ENCODE results near the gene ROCK2.

ROCK2 gene

GRCh38 chr2:11314487-11314886 lies 29.9 kb downstream of the ROCK2 start:
- no peak for DNase-seq (ENCODE audit: low spot score)
- no peak for TF ChIP-seq CTCF (IDR thresholded peaks at IDR 0.05; ENCODE audit: extremely low read depth, insufficient read depth, missing control alignments)
- in situ Hi-C loops (cut with MboI; ENCODE audit: low pct_unique_long_range_greater_than_20kb, low sequenced_read_pairs, unreplicated experiment), result no loop called here

GRCh38 chr2:11312770-11313471 lies 31.5 kb downstream of the ROCK2 start:
- no peak for TF ChIP-seq CTCF (IDR thresholded peaks at IDR 0.05; ENCODE audit: extremely low read depth, insufficient read depth, missing control alignments)
- DNase-seq (ENCODE audit: low spot score), result no peak
- in situ Hi-C loops (cut with MboI; ENCODE audit: low pct_unique_long_range_greater_than_20kb, low sequenced_read_pairs, unreplicated experiment), result no loop called here

- in situ Hi-C loops (cut with MboI; ENCODE audit: low pct_unique_long_range_greater_than_20kb, low sequenced_read_pairs, unreplicated experiment), result no loop called here
- no peak for DNase-seq (ENCODE audit: low spot score)
- TF ChIP-seq CTCF (IDR thresholded peaks at IDR 0.05; ENCODE audit: extremely low read depth, insufficient read depth, missing control alignments), result no peak
Measured at GRCh38 chr2:11311543-11311942, 32.9 kb downstream of the ROCK2 start.

- in situ Hi-C loops (cut with MboI; ENCODE audit: low pct_unique_long_range_greater_than_20kb, low sequenced_read_pairs, unreplicated experiment), result no loop called here
- TF ChIP-seq CTCF (IDR thresholded peaks at IDR 0.05; ENCODE audit: extremely low read depth, insufficient read depth, missing control alignments), result no peak
- no peak for DNase-seq (ENCODE audit: low spot score)
Measured at GRCh38 chr2:11310212-11310611, 34.2 kb downstream of the ROCK2 start.

GRCh38 chr2:11309706-11310105 lies 34.7 kb downstream of the ROCK2 start:
- in situ Hi-C loops (cut with MboI; ENCODE audit: low pct_unique_long_range_greater_than_20kb, low sequenced_read_pairs, unreplicated experiment), result no loop called here
- TF ChIP-seq CTCF (IDR thresholded peaks at IDR 0.05; ENCODE audit: extremely low read depth, insufficient read depth, missing control alignments), result no peak
- DNase-seq (ENCODE audit: low spot score), result no peak

- no peak for TF ChIP-seq CTCF (IDR thresholded peaks at IDR 0.05; ENCODE audit: extremely low read depth, insufficient read depth, missing control alignments)
- no peak for DNase-seq (ENCODE audit: low spot score)
- in situ Hi-C loops (cut with MboI; ENCODE audit: low pct_unique_long_range_greater_than_20kb, low sequenced_read_pairs, unreplicated experiment), result no loop called here
Measured at GRCh38 chr2:11307764-11308415, 36.5 kb downstream of the ROCK2 start.
